22Rv1 (cell line): ENCODE results near the gene RAB2B.

Experiments used
- CTCF ChIP-seq: fragments of 450-650 bp; IDR thresholded peaks from 2 replicates; pipeline ENCODE4 v1.5.1; 2017; ENCODE audit warnings: mild to moderate bottlenecking
- ZFX ChIP-seq: fragments of 450-650 bp; IDR thresholded peaks from 2 replicates; pipeline ENCODE4 v1.6.1; 2017; ENCODE audit warnings: antibody characterized with exemption, borderline replicate concordance

- no peak for TF ChIP-seq CTCF
- no peak for TF ChIP-seq ZFX
Measured at GRCh38 chr14:21414137-21414631, 62.6 kb downstream of the RAB2B start.
